ENCODE measurements around the gene MAGI2. TPM values are rescaled to one million over a fixed set of nuclear protein-coding genes. Genes with fewer than 3 reads are reported as not detected.

The MAGI2 gene
- total RNA-seq, 1 donor from 2014 or later: 6.9 TPM

DNA sequence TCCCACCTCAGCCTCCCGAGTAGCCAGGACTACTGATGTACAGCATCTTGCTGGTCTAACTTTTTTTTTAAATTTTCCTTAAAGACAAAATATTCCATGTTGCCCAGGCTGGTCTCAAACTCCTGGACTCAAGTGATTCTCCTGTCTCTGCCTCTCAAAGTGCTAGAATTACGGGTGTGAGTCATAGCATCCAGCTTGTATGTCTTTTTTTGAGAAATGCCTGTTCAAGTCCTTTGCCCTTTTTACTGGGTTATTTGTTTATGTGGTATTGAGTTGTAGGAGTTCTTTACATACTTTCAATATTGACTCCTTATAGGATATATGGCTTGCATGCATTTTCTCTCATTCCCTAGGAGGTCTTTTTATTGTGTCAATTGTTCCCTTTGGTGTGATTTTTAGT is 486.4 kb downstream of the MAGI2 start:
- Histone ChIP-seq H3K4me1 (no peaks in the 10 kb centered on the region), H3K9me3 (no peaks in the 10 kb centered on the region), H3K27me3 (no peaks in the 10 kb centered on the region), H3K27ac (no peak overlapping the region), H3K36me3 (no peaks in the 10 kb centered on the region), H3K4me3 (no peak overlapping the region)
- intact Hi-C loops (cut with DNase I): no loop called here
- DNase-seq (ENCODE audit: extremely low spot score in 2 of 2): no peak
- TF ChIP-seq POLR2AphosphoS5 (IDR thresholded peaks at IDR 0.05; ENCODE audit: insufficient read depth in 1 of 2, low read depth in 1 of 2) (no peak), POLR2A (IDR thresholded peaks at IDR 0.05) (no peak)
- TF ChIP-seq, protein P1, sequence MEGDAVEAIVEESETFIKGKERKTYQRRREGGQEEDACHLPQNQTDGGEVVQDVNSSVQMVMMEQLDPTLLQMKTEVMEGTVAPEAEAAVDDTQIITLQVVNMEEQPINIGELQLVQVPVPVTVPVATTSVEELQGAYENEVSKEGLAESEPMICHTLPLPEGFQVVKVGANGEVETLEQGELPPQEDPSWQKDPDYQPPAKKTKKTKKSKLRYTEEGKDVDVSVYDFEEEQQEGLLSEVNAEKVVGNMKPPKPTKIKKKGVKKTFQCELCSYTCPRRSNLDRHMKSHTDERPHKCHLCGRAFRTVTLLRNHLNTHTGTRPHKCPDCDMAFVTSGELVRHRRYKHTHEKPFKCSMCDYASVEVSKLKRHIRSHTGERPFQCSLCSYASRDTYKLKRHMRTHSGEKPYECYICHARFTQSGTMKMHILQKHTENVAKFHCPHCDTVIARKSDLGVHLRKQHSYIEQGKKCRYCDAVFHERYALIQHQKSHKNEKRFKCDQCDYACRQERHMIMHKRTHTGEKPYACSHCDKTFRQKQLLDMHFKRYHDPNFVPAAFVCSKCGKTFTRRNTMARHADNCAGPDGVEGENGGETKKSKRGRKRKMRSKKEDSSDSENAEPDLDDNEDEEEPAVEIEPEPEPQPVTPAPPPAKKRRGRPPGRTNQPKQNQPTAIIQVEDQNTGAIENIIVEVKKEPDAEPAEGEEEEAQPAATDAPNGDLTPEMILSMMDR (IDR thresholded peaks at IDR 0.05): no peak

DNA sequence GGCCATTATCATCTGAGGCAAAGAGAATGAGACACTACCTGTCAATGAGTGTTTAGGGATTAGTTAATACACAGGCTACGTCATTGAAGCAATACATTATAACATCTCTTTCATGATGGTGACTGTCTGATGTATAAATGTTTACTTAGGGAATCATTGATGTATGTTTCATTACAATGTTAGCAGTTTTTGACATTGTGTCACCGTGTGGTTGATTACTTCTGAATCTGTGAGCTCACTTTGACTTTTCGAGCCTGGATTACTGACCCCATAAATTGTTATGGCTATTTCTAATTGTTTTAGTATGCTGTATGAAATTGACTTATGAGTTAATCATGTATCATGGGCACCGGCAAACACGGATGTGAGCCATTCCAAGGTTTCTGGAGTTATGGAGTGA is 494.0 kb downstream of the MAGI2 start:
- no peak for DNase-seq (ENCODE audit: extremely low spot score in 2 of 2)
- intact Hi-C loops (cut with DNase I): no loop called here
- no peaks in the 10 kb centered on the region for H3K9me3 ChIP-seq
- H3K36me3 ChIP-seq: no peaks in the 10 kb centered on the region
- H3K4me3 ChIP-seq: no peak overlapping the region
- no peak overlapping the region for H3K27ac ChIP-seq
- TF ChIP-seq POLR2AphosphoS5 (IDR thresholded peaks at IDR 0.05; ENCODE audit: insufficient read depth in 1 of 2, low read depth in 1 of 2): no peak
- TF ChIP-seq, protein P1 (IDR thresholded peaks at IDR 0.05): no peak
- no peaks in the 10 kb centered on the region for H3K4me1 ChIP-seq
- H3K27me3 ChIP-seq: no peaks in the 10 kb centered on the region

DNA sequence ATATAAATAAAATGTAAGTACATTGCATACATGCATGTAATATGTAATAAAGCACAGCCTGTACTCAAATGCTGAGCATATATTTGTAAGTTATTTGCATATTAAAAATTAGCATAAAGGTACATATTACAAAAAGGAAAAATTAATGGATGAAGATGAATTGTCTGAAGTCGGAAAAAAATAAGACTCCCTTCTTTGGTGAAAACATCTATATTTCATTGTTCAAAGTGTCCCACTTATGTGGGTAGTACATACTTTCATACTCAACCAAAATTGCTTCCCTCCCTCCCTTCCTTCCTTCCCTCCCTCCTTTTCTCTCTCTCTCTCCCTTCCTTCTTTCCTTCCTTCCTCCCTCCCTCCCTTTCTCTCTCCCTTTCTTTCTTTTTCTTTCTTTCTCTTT is 498.1 kb downstream of the MAGI2 start:
- no peak overlapping the region for H3K4me3 ChIP-seq
- no peak for DNase-seq (ENCODE audit: extremely low spot score in 2 of 2)
- intact Hi-C loops (cut with DNase I): no loop called here
- no peaks in the 10 kb centered on the region for H3K9me3 ChIP-seq
- TF ChIP-seq, protein P1 (IDR thresholded peaks at IDR 0.05): no peak
- TF ChIP-seq POLR2A (IDR thresholded peaks at IDR 0.05): no peak
- TF ChIP-seq POLR2AphosphoS5 (IDR thresholded peaks at IDR 0.05; ENCODE audit: insufficient read depth in 1 of 2, low read depth in 1 of 2): no peak
- no peaks in the 10 kb centered on the region for H3K4me1 ChIP-seq
- no peaks in the 10 kb centered on the region for H3K36me3 ChIP-seq
- no peak overlapping the region for H3K27ac ChIP-seq
- no peaks in the 10 kb centered on the region for H3K27me3 ChIP-seq

DNA sequence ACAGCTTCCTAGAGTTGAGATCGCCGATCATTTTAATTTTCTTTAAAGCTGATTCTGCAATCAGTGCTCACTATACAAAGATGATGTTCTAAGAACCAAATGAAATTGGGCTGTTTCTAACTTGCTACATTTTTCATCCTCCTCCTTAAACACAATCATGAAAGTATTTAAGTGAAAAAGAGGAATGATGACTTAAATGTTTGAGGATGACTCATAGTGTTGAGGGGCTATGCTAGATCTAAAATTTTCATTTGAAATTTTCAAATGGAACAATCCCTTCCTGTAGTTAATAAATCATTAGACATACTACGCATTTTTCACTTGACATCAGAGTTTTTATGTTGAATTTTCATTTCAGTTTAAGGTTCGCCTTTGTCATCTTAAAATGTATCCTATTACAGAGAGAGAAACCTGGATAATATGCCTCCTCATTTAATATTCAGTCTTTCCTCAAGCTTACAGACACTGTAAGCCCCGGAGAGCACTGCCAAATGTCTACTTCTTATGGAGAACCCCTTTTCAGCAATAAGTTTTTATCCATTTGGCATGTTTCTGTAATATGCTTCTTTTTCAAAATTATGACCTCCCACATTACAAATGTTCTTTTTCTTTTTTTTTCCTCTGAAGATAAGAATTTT is 499.6 kb downstream of the MAGI2 start:
- no peaks in the 10 kb centered on the region for H3K36me3 ChIP-seq
- TF ChIP-seq, protein P1 (IDR thresholded peaks at IDR 0.05): no peak
- TF ChIP-seq POLR2AphosphoS5 (IDR thresholded peaks at IDR 0.05; ENCODE audit: insufficient read depth in 1 of 2, low read depth in 1 of 2) (no peak), POLR2A (IDR thresholded peaks at IDR 0.05) (no peak)
- no peak for DNase-seq (ENCODE audit: extremely low spot score in 2 of 2)
- no peak overlapping the region for H3K27ac ChIP-seq
- no peaks in the 10 kb centered on the region for H3K27me3 ChIP-seq
- intact Hi-C loops (cut with DNase I): no loop called here
- no peaks in the 10 kb centered on the region for H3K9me3 ChIP-seq
- no peak overlapping the region for H3K4me3 ChIP-seq
- H3K4me1 ChIP-seq: no peaks in the 10 kb centered on the region

DNA sequence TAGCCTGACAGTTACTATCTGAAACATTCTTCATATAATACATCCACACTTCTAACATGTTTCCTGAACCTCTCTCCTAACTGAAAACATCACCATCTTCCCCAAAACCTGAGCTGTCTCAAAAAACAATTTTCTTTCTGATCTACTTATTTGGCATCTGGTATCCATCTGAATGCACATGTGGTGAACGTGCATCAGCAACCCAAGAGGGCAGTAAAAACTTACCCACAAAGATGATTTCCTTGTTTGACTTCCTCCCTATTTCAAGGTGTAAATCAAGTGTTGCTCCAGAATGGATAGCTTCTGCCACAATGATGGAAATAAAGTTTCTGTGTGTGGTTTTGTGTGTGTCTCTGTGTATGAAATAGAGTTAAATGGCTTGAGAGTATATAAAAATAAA is 500.4 kb downstream of the MAGI2 start:
- DNase-seq (ENCODE audit: extremely low spot score in 2 of 2): no peak
- Histone ChIP-seq H3K36me3 (no peaks in the 10 kb centered on the region), H3K4me1 (no peaks in the 10 kb centered on the region), H3K4me3 (no peak overlapping the region), H3K27ac (no peak overlapping the region), H3K9me3 (no peaks in the 10 kb centered on the region), H3K27me3 (no peaks in the 10 kb centered on the region)
- TF ChIP-seq, protein P1 (IDR thresholded peaks at IDR 0.05): no peak
- TF ChIP-seq POLR2A (IDR thresholded peaks at IDR 0.05) (no peak), POLR2AphosphoS5 (IDR thresholded peaks at IDR 0.05; ENCODE audit: insufficient read depth in 1 of 2, low read depth in 1 of 2) (no peak)
- intact Hi-C loops (cut with DNase I): no loop called here
